Fibroblast of skin of back (primary cell): ENCODE measurements around the gene TRAPPC2B.
"Not testable (repeated sequence)": the region's sequence is repeated elsewhere in the genome, so short reads cannot be mapped to it uniquely, and the experiment has no call there.

ENCODE experiments used
- DNase-seq: peaks from one replicate; pipeline ENCODE4 v3.0.0-alpha.2; 2013

Gene TRAPPC2B

GRCh38 chr19:57374647-57375046 is 11.3 kb downstream of the TRAPPC2B start:
- DNase-seq, result not testable (repeated sequence)

- no peak for DNase-seq
Measured at GRCh38 chr19:57376151-57376550, 12.8 kb downstream of the TRAPPC2B start.

GRCh38 chr19:57377498-57378146 is 14.3 kb downstream of the TRAPPC2B start:
- DNase-seq, result no peak

- DNase-seq, result no peak
Measured at GRCh38 chr19:57380923-57381322, 17.6 kb downstream of the TRAPPC2B start.

GRCh38 chr19:57382806-57383488 is 19.6 kb downstream of the TRAPPC2B start:
- DNase-seq, result no peak

- no peak for DNase-seq
Measured at GRCh38 chr19:57389194-57389729, 25.9 kb downstream of the TRAPPC2B start.

GRCh38 chr19:57389730-57390598 is 26.6 kb downstream of the TRAPPC2B start, which contains the start of gene ZNF548:
ZNF548 (plus strand) TSS chr19:57389854; CDS start chr19:57390100, 246 bp downstream.
- DNase-seq, result peak; percentile 100

GRCh38 chr19:57395710-57396109 is 32.4 kb downstream of the TRAPPC2B start:
- no peak for DNase-seq

- DNase-seq, result no peak
Measured at GRCh38 chr19:57398868-57399267, 35.5 kb downstream of the TRAPPC2B start.

- DNase-seq, result no peak
Measured at GRCh38 chr19:57403737-57404563, 40.6 kb downstream of the TRAPPC2B start.

- peak; percentile 41 for DNase-seq
Measured at GRCh38 chr19:57406516-57407123, 43.3 kb downstream of the TRAPPC2B start.

GRCh38 chr19:57410877-57411671 is 47.7 kb downstream of the TRAPPC2B start, which contains the start of gene ZNF17:
ZNF17 (plus strand) TSS chr19:57411161; CDS start chr19:57413616, 2,455 bp downstream.
- DNase-seq, result peak; percentile 94
